Sciatic nerve (tissue), 2 donors: Measurements from ENCODE around the gene ATP8B4. TPM values are rescaled to one million over a fixed set of nuclear protein-coding genes. Genes with fewer than 3 reads are reported as not detected.
A peak's percentile ranks its signal among the peaks of the same experiment; 100 is the strongest.

ENCODE experiments used
- ATAC-seq: fragments of 200-7000 bp; cut with Tn5 transposase; one replicate; pipeline ENCODE4 v1.9.1; 2020; ENCODE audit warnings: mild to moderate bottlenecking, moderate library complexity
- DNase-seq: peaks from one replicate; pipeline ENCODE4 v3.0.0-alpha.2; 2020; ENCODE audit warnings: low spot score
- intact Hi-C: fragments of 100-400 bp; cut with DNase I; formaldehyde crosslinking; loops from one replicate; pipeline ENCODE4 v1.14.2; 2022
- total RNA-seq: library from RNA; stranded (reverse); fragmentation: NEBNext Ultra II Directional; extraction: Animal tissue kit (Norgen Biotek cat#: 25700); gene quantifications from one replicate; pipeline ENCODE4 v1.2.1, GENCODE V29; 2021
- donor health status: DM: no; HTN: no; CAD: no.
- donor health status: DM: no; HTN: no; CAD: no.

The ATP8B4 gene
- total RNA-seq, 1 donor from 2014 or later = 16.5 TPM

- no peak for DNase-seq
- intact Hi-C loops = no loop called here
- no peak for ATAC-seq
Measured at GRCh38 chr15:49908236-49908932, 210.6 kb downstream of the ATP8B4 start.

GRCh38 chr15:49906966-49907365 is 212.1 kb downstream of the ATP8B4 start:
- DNase-seq = no peak
- no peak for ATAC-seq
- intact Hi-C loops = no loop called here

GRCh38 chr15:49905221-49905620 is 213.8 kb downstream of the ATP8B4 start:
- DNase-seq (no peak), ATAC-seq (no peak)
- intact Hi-C loops = no loop called here

- intact Hi-C loops = no loop called here
- ATAC-seq (no peak), DNase-seq (no peak)
Measured at GRCh38 chr15:49904296-49904695, 214.7 kb downstream of the ATP8B4 start.

- ATAC-seq (peak; percentile 92), DNase-seq (no peak)
- intact Hi-C loops = no loop called here
Measured at GRCh38 chr15:49902685-49903501, 216.1 kb downstream of the ATP8B4 start.

- intact Hi-C loops = no loop called here
- no peak for DNase-seq
- ATAC-seq = peak; percentile 67
Measured at GRCh38 chr15:49901996-49902684, 216.9 kb downstream of the ATP8B4 start.

- intact Hi-C loops = no loop called here
- ATAC-seq = no peak
- no peak for DNase-seq
Measured at GRCh38 chr15:49901321-49901720, 217.7 kb downstream of the ATP8B4 start.

- ATAC-seq (no peak), DNase-seq (no peak)
- intact Hi-C loops = no loop called here
Measured at GRCh38 chr15:49900903-49901235, 218.2 kb downstream of the ATP8B4 start.

GRCh38 chr15:49900006-49900902 is 218.8 kb downstream of the ATP8B4 start:
- intact Hi-C loops = no loop called here
- ATAC-seq (no peak), DNase-seq (no peak)

- intact Hi-C loops = no loop called here
- DNase-seq = no peak
- ATAC-seq = no peak
Measured at GRCh38 chr15:49898575-49899283, 220.3 kb downstream of the ATP8B4 start.

GRCh38 chr15:49898097-49898496 is 220.9 kb downstream of the ATP8B4 start:
- ATAC-seq = no peak
- no peak for DNase-seq
- intact Hi-C loops = no loop called here

GRCh38 chr15:49895347-49896223 is 223.4 kb downstream of the ATP8B4 start:
- ATAC-seq (peak; percentile 87), DNase-seq (no peak)
- intact Hi-C loops = no loop called here

GRCh38 chr15:49890689-49891088 is 228.3 kb downstream of the ATP8B4 start:
- DNase-seq (no peak), ATAC-seq (no peak)
- intact Hi-C loops = no loop called here

- no peak for ATAC-seq
- no peak for DNase-seq
- intact Hi-C loops = no loop called here
Measured at GRCh38 chr15:49889536-49889935, 229.5 kb downstream of the ATP8B4 start.

- ATAC-seq (peak; percentile 47), DNase-seq (no peak)
- intact Hi-C loops = no loop called here
Measured at GRCh38 chr15:49888734-49889133, 230.3 kb downstream of the ATP8B4 start.

GRCh38 chr15:49888323-49888693 is 230.7 kb downstream of the ATP8B4 start:
- DNase-seq (no peak), ATAC-seq (peak; percentile 70)
- intact Hi-C loops = no loop called here

- DNase-seq = no peak
- intact Hi-C loops = no loop called here
Measured at GRCh38 chr15:49887659-49888322, 231.2 kb downstream of the ATP8B4 start.

More at GRCh38 chr15:49887659-49888322, 231.2 kb downstream of the ATP8B4 start:
- peak; percentile 59 for ATAC-seq
